Measurements from ENCODE around the gene LGI4.

DNA sequence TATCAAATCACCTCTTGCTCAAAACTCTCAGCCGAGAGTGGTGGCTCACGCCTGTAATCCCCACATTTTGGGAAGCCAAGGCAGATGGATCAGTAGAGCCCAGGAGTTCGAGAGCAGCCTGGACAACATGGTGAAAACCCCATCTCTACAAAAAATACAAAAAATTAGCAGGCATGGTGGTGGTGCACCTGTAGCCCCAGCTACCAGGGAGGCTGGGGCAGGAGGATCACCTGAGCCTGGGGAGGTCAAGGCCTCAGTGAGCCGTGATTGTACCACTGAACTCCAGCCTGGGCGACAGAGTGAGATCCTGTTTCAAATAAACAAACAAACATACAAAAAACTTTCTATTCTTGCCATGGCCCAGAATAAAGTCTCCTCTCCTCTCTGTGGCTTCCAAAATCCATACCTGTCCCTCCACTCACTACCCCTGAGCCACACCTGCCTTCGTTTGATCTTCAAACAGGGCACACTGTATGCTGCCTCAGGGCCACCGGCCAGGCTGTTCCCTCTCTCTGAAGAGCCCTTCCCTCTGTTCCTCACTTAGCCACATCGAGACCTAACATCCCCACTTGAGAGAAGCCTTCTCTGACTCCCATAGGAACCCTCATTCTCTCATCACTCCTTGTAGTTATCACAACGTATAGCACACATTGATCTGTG lies 6.3 kb downstream of the LGI4 start:
- TF ChIP-seq, protein P1, sequence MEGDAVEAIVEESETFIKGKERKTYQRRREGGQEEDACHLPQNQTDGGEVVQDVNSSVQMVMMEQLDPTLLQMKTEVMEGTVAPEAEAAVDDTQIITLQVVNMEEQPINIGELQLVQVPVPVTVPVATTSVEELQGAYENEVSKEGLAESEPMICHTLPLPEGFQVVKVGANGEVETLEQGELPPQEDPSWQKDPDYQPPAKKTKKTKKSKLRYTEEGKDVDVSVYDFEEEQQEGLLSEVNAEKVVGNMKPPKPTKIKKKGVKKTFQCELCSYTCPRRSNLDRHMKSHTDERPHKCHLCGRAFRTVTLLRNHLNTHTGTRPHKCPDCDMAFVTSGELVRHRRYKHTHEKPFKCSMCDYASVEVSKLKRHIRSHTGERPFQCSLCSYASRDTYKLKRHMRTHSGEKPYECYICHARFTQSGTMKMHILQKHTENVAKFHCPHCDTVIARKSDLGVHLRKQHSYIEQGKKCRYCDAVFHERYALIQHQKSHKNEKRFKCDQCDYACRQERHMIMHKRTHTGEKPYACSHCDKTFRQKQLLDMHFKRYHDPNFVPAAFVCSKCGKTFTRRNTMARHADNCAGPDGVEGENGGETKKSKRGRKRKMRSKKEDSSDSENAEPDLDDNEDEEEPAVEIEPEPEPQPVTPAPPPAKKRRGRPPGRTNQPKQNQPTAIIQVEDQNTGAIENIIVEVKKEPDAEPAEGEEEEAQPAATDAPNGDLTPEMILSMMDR (IDR thresholded peaks at IDR 0.05), result no peak
- TF ChIP-seq POLR2A (IDR thresholded peaks at IDR 0.05), result no peak
